Measurements from ENCODE around the gene GCAT. TPM values are rescaled to one million over a fixed set of nuclear protein-coding genes. Genes with fewer than 3 reads are reported as not detected.

GCAT gene
- total and polyA plus RNA-seq, 2 experiments from 2014 or later = 20.2 to 40.0 TPM

DNA sequence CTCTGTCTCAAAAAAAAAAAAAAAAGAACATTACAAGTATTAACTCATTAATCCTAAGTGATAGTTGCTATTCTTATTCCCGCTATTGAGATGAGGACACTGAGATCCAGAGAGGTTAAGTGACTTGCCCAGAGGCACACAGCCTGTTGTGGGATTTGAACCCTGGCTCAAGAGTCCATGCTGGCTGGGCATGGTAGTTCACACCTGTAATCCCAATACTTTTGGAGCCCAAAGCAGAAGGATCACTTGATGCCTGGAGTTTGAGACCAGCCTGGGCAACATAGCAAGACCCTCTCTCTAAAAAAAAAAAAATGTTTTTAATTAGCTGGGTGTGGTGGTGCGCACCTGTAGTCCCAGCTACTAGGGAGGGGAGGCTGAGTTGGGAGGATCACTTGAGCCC lies 4.1 kb downstream of the GCAT start:
- Histone ChIP-seq H2AFZ (no peak overlapping the region), H3K27ac (no peak overlapping the region), H4K20me1 (ENCODE audit: insufficient read depth, poor library complexity, severe bottlenecking) (no peaks in the 10 kb centered on the region), H3K27me3 (no peaks in the 10 kb centered on the region), H3K9me2 (replicated peaks; ENCODE audit: insufficient read depth) (no peaks in the 10 kb centered on the region), H3K9me3 (ENCODE audit: low read depth) (no peaks in the 10 kb centered on the region), H3K4me1 (ENCODE audit: insufficient read depth) (peaks cover 10% of the 10 kb centered on the region), H3K79me2 (peaks cover 9% of the 10 kb centered on the region), H3K4me3 (no peak overlapping the region), H3K36me3 (replicated peaks; ENCODE audit: insufficient read depth, low read depth) (no peaks in the 10 kb centered on the region), H3K4me2 (no peak overlapping the region)
- DNase-seq (ENCODE audit: low spot score) = no peak
- 100% methylated on average over 2 of the region's 2 CpGs for WGBS (ENCODE audit: low lambda C conversion rate, missing lambda C conversion rate)
- TF ChIP-seq EZH2 (IDR thresholded peaks at IDR 0.05; ENCODE audit: borderline replicate concordance) = no peak
- TF ChIP-seq, protein P1, sequence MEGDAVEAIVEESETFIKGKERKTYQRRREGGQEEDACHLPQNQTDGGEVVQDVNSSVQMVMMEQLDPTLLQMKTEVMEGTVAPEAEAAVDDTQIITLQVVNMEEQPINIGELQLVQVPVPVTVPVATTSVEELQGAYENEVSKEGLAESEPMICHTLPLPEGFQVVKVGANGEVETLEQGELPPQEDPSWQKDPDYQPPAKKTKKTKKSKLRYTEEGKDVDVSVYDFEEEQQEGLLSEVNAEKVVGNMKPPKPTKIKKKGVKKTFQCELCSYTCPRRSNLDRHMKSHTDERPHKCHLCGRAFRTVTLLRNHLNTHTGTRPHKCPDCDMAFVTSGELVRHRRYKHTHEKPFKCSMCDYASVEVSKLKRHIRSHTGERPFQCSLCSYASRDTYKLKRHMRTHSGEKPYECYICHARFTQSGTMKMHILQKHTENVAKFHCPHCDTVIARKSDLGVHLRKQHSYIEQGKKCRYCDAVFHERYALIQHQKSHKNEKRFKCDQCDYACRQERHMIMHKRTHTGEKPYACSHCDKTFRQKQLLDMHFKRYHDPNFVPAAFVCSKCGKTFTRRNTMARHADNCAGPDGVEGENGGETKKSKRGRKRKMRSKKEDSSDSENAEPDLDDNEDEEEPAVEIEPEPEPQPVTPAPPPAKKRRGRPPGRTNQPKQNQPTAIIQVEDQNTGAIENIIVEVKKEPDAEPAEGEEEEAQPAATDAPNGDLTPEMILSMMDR (IDR thresholded peaks at IDR 0.05; ENCODE audit: poor library complexity) = no peak
- no peak for TF ChIP-seq EZH2phosphoT487 (IDR thresholded peaks at IDR 0.05; ENCODE audit: low read depth, severe bottlenecking, unreplicated experiment)

DNA sequence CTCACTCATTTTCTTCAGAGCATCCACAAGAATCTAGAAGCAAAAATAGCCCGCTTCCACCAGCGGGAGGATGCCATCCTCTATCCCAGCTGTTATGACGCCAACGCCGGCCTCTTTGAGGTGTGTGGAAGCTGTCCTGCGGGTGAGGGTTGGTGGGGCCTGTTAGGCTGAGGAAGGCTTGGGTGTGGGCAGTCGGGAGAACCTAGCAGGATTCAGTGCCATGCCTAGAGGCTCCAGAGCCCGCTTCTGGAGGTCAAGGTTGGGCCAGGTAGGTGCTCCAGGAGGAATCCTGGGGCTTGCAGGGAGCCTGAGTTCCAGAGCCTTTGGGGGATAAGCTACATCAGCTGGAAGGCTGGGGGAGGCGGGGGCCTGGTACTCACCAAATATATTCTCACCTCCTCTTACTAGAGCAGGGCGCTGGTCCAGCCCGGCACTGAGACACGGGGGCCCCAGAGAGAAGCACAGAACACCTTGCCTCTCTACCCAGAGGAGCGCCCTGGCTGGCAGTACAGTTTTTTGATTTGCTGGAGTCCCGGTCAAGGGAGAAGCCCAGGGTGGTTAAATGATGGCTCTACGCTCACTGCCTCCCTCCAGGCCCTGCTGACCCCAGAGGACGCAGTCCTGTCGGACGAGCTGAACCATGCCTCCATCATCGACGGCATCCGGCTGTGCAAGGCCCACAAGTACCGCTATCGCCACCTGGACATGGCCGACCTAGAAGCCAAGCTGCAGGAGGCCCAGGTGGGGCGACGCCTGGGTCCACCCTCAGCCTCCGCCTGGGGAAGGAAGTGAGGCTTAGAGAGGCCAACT lies 5.3 kb downstream of the GCAT start:
- H4K20me1 ChIP-seq (ENCODE audit: insufficient read depth, poor library complexity, severe bottlenecking) = no peaks in the 10 kb centered on the region
- H3K27me3 ChIP-seq = no peaks in the 10 kb centered on the region
- TF ChIP-seq, protein P1 (IDR thresholded peaks at IDR 0.05; ENCODE audit: poor library complexity) = no peak
- no peak for TF ChIP-seq EZH2 (IDR thresholded peaks at IDR 0.05; ENCODE audit: borderline replicate concordance)
- no peak for TF ChIP-seq EZH2phosphoT487 (IDR thresholded peaks at IDR 0.05; ENCODE audit: low read depth, severe bottlenecking, unreplicated experiment)
- no peak overlapping the region for H3K4me3 ChIP-seq
- H3K27ac ChIP-seq = no peak overlapping the region
- H3K36me3 ChIP-seq (replicated peaks; ENCODE audit: insufficient read depth, low read depth) = no peaks in the 10 kb centered on the region
- H3K79me2 ChIP-seq = peaks cover 6% of the 10 kb centered on the region
- no peak for DNase-seq (ENCODE audit: low spot score)
- 94% methylated on average over 26 of the region's 27 CpGs for WGBS (ENCODE audit: low lambda C conversion rate, missing lambda C conversion rate)
- no peaks in the 10 kb centered on the region for H3K9me2 ChIP-seq (replicated peaks; ENCODE audit: insufficient read depth)
- H3K9me3 ChIP-seq (ENCODE audit: low read depth) = no peaks in the 10 kb centered on the region
- H3K4me1 ChIP-seq (ENCODE audit: insufficient read depth) = peaks cover 14% of the 10 kb centered on the region
- H3K4me2 ChIP-seq = no peak overlapping the region
- no peak overlapping the region for H2AFZ ChIP-seq

DNA sequence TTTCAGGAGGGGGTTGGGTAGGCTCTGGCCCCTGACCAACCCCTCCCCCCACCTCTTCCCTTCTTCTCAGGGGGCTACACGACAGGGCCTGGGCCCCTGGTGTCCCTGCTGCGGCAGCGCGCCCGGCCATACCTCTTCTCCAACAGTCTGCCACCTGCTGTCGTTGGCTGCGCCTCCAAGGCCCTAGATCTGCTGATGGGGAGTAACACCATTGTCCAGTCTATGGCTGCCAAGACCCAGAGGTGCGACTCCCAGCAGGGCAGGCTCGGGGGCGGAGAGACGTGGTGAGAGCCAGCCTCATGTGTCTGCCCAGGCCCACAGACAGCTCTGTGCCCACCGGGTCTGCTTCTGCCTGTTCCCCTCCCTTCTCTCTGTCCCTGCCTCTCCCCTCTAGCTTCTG lies 7.9 kb downstream of the GCAT start:
- H3K79me2 ChIP-seq = no peaks in the 10 kb centered on the region
- H3K9me3 ChIP-seq (ENCODE audit: low read depth) = no peaks in the 10 kb centered on the region
- no peak for DNase-seq (ENCODE audit: low spot score)
- 98% methylated on average over 10 of the region's 12 CpGs for WGBS (ENCODE audit: low lambda C conversion rate, missing lambda C conversion rate)
- H3K27ac ChIP-seq = no peak overlapping the region
- no peak overlapping the region for H3K4me3 ChIP-seq
- no peak overlapping the region for H3K4me2 ChIP-seq
- no peaks in the 10 kb centered on the region for H3K36me3 ChIP-seq (replicated peaks; ENCODE audit: insufficient read depth, low read depth)
- TF ChIP-seq EZH2phosphoT487 (IDR thresholded peaks at IDR 0.05; ENCODE audit: low read depth, severe bottlenecking, unreplicated experiment) = no peak
- no peak for TF ChIP-seq EZH2 (IDR thresholded peaks at IDR 0.05; ENCODE audit: borderline replicate concordance)
- TF ChIP-seq, protein P1 (IDR thresholded peaks at IDR 0.05; ENCODE audit: poor library complexity) = no peak
- peaks cover 15% of the 10 kb centered on the region for H3K4me1 ChIP-seq (ENCODE audit: insufficient read depth)
- no peak overlapping the region for H2AFZ ChIP-seq
- H3K27me3 ChIP-seq = peaks cover 11% of the 10 kb centered on the region
- H4K20me1 ChIP-seq (ENCODE audit: insufficient read depth, poor library complexity, severe bottlenecking) = no peaks in the 10 kb centered on the region
- H3K9me2 ChIP-seq (replicated peaks; ENCODE audit: insufficient read depth) = no peaks in the 10 kb centered on the region
